Activated CD8-positive, alpha-beta memory T cell treated with anti-CD3 and anti-CD28 coated beads, Interleukin-2, amount 50 U/mL, for 48 hours (primary cell): Measurements from ENCODE around the gene ABI3.

Experiments used
- DNase-seq: peaks from one replicate; pipeline ENCODE4 v3.0.0-alpha.2; 2020

Gene ABI3

DNA sequence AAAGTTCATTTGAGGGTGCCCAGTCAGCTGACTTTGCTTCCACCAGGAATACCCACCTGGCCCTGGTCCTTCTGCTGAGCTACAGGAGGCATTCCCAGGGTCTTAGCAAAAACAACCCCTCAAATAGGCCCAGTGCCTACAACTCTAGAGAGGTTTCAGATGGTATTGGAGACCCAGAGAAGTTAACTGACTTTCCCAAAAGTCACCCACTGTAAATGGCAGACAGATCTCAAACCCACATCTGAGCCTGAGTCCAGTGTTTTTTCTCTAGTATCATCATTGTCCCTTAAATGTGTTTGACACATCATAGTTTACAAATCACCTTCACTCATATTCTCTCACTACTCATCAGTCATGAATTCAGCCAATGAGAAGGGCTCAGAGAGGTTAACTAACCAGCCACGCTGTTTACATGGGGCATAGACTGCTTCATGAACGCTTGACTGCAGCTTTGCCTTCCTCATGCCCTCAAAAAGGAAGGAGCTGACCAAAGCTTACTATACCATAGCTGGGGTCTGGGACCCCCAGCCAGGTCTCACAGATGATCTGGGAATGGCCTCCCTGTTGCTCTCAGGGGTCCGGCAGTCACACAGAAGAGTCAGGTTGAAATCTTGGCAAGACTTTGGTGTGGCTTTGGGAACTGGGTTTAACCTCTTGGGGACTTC is 16.4 kb downstream of the ABI3 start:
- no peak for DNase-seq

DNA sequence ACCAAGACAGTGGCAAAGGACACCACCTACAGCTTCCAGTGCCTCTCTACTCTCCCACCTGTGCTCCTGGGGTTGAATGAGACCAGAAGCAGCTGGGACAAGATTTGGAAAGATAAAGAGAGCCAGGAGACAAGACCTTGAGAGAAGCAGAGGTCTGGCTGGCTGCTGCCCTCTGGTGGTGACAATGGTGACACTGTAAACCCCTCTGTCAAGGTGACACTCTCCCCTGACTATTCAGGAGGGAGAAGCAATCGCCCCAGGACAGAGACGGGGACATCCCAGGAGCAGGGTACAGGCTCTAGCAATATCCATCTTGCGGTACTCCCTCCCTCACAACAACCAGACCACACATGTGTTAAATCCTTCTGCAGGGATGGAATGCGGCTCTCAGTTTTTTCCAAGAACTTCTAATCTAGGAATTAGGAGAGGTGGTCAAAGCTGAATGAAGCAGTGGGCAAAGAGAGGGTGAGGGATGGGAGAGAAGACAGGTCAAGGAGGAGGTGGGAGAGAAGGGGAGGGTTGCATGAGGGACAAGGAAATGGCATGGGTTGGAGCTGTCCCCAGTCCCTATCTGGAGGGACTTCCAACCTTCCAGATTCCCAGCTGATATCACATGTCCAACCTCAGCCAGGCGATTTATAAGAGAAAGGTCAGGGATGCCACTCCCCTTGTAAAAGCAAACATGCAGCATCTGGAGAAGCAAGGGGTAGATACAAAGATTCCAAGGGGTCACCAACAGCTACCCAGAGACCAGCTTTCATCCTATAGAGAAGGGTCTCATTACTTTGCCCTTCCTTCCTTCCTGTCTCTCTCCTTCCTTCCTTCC is 17.1 kb downstream of the ABI3 start:
- peak; percentile 88 for DNase-seq

DNA sequence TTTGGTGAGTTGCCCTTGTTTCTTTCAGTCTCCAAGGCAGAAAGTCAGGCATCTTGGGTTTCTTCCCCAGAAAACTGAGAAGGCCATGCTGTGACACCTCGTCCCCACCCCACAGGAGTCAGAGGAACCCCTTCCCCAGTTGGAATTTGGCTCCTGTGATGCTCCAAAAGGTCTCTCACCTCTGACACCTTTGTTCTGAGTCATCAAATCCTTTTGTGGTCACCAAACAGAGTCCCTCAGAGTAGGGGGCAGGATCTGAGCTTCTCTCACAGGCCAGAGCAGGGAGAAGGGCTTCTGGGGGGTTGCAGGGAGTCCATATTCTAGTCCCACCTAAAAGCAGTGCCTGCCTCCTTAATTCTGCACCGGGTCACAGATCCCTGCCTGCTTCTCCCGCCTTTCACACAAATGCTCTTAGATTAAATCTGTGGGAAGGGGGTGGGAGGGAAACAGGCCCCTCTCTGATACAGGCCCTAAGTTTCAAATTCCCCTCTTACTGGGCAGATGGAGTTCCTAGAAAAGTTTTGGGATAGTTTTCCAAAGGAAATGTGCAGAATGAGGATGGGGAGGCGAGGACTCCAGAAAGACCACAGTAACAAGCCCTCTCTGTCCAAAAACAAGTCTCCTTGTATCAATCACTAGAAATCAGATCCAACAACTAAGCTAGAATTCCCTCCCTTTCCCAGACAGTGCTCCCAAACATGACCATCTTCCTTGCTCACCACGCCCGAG is 18.7 kb downstream of the ABI3 start:
- DNase-seq = no peak

DNA sequence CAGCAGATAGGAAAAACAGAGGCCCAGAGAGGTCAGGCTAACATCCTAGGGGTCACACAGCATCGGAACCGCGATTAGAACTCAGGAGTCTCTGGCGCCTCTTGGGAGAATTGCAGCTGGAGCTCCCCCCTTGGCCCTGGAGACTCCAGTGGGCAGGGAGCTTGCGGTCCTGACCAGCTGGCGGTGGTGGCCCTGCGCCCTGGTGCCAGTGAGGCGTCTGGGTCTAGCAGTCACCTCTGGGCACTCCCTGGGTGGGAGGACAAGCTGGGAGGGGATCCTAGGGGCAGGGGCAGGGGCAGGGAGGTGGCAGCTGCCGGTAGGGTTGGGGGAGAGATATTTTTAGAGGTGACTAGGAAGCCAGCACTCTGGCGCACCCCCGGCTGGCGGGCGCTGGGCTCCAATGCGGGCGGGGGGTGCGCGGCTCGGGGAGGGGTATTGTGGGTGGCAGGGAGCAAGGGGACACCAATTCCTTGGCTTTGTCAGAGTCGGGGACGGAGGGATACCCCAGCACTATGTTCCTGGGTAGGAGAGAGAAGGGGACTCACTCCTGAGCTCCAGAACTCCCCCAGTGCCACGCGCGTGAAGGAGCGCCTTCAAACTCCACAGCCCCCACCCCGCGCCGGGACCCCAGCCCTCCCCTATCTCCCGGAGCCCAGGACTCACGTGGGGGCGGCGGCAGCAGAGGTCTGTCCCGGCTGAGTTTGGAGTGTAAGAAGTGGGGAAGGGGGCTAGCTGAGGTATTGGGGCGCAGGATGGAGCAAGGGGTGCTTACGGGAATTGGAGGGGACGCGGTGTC is 19.5 kb downstream of the ABI3 start:
- DNase-seq = peak; percentile 61

DNA sequence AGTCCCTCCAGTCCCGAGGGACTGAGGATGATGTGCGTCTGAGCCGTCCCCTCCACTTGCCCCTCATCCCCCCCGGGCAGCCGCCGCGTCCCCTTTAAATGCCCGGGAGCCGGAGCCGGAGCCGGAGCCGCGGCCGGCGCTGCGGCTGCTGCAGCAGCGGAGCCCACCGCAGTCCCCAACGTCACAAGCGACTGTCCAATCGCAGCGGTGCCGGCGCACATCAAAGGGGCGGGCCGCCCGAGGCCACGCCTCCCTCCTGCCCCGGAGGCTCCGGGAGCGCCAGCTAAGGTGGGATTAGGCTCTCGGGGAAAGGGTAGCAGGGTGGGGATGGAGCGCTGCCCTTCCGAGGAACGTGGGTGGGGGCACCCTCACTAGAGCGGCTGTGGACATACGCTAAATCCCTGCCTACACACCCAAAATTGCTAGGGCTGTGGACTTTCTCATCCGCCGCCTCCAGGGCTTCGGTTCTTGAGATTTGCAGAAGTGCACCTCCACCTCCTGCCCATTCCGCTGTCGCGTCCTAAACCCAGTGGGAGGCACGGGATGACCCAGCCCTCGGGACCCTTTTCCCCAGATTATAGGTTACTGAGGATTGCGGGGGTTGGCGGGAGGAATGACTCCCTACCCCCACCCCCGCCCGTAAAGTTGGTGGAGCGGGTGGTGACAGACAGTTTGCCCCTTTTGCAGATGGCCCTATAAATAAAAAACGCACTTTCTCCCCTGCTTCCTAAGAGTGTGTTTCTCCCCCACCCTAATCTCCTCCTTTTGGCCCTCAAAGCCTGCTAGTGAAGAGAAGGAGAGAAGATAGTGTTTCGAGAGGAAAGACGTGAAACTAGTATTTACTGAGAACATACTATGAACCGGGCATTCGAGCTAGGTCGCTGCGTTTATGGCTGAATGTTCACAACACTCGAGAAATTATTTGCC is 20.4 kb downstream of the ABI3 start, which contains the start of gene PHOSPHO1:
Gene PHOSPHO1, minus strand, starts transcription at position 152 of the 927 bp plus-strand sequence. CDS start 4,096 bp downstream, outside the sequence.
- peak; percentile 94 for DNase-seq

DNA sequence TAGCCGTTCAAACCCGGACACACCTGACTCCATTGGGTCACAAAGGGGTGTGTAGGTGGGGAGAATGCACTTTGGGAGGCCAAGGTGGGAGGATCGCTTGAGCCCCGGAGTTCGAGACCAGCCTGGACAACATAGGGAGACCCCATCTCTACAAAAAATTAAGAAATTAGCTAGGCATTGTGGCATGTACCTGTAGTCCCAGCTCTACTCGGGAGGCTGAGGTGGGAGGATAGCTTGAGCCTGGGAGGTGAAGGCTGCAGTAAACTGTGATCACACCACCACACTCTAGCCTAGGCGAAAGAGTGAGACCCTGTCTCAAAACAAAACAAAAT is 21.0 kb downstream of the ABI3 start:
- no peak for DNase-seq

DNA sequence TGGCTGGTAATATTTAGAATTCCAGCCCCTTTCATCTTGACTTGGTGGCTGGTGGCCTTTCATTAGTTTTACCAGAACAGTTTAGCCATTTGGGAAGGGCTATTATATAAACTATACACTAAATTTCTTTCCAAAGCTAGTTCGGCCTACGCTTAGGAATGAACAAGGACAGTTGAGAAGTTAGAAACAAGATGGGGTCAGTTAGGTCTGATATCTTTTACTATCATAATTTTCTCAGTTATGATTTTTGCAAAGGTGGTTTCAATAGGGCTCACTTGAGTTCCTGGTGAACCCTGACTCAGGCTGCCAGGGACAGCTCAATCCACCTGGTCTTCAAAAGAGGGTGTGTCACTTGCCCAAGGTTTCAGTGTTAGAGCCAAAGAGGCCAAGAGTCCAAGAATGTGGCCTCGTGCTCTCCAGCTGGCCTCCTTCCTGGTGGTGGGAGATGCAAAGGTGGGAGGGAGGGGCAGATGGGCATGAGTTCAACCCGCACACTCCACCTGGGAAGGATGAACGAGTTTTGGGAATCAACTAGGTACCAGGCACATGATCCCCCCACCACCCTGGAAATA is 24.1 kb downstream of the ABI3 start:
- no peak for DNase-seq

DNA sequence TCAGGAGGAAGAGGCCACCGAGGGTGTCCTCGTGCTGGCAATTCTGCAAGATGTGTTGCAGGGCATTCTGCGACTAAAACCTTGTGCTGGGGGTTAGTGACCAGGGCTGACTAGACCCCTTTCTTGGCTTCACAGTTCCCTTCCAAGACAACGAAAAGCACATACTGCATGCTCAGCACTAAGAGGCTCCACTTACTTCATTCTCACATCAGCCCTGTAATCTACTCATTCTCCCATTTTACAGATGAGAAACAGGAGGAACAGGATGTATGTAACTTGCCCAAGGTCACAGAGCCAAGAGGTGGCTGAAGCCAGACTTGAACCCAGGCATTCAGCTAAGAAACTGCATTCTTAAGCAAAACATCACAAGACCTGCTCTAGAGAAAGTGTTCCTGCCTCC is 25.4 kb downstream of the ABI3 start:
- DNase-seq = no peak

DNA sequence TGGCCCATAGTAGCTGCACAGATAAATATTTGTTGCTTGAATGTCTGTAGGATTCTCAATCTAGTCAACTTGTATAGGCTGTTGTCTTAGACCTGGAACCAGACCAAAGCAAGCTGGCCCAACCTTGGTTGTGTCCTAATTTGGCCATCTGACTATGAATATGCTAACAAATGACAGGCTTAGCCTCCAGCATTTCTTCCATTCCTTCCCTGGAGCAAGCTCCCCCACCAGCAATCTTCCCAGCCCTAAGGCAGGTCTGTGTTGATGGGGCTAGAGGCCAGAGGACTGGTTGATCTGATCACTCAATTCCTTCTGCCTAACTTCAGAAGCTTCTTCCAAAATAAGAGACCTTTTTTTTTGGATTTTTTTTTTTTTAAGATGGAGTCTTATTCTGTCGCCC is 29.5 kb downstream of the ABI3 start:
- no peak for DNase-seq

DNA sequence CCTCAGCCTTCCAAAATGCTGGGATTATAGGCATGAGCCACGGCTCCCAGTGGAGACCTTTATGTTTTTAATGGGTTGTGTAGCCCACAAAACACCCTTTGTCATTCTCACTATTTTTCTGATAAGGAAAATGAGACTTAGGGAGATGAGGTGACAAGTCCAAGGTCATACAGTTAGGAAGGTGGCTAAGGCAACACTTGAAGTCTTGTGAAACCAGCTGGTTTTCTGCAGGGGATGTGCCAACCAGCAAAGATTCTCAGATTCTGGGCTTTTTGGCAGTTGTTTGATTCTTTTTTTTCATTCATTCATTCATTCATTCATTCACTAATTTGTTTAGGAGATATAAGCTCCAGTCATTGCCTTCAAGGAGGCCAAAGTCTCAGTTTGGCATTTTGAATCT is 30.1 kb downstream of the ABI3 start:
- DNase-seq = no peak

DNA sequence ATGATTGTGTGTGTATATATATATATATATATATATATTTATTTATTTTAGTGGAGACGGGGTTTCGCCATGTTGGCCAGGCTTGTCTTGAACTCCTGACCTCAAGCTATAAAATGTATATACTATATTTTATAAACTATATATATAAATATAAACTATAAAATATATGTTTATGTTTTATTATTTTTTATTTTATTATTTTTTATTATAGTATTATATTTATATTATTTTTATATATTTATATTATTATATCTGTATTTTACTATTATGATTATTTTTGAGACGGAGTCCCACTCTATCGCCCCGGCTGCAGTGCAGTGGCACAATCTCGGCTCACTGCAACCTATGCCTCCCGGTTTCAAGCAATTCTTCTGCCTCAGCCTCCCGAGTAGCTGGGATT is 30.5 kb downstream of the ABI3 start:
- no peak for DNase-seq

DNA sequence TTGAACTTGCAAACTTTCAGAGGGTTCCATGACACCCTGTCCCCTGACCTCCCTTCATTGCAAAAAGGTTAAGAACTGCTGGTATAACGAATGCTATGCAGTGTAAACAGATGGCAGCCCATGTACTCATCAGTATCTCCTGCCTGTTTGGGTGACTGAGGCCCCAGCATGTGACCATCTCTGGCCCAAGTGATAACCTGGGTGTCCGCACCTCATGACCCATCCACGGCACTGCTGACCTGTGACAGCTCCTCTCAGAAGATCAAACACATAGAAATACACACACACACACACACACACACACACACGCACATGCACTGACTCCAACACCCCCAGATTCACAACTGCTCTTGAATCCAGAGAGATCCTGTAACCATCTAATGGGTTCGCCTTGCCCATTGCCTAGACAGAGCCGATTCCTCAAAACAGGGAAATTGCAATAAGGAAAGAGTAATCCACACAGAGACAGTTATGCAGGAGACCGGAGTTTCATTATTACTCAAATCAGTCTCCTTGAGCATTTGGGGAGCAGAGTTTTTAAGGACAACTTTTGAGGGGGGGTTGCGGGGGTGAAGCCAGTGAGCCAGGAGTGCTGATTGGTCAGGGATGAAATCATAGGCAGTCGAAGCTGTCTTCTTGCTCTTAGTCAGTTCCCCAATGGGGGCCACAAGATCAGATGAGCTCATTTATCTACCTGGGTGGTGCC is 31.3 kb downstream of the ABI3 start:
- DNase-seq = no peak

DNA sequence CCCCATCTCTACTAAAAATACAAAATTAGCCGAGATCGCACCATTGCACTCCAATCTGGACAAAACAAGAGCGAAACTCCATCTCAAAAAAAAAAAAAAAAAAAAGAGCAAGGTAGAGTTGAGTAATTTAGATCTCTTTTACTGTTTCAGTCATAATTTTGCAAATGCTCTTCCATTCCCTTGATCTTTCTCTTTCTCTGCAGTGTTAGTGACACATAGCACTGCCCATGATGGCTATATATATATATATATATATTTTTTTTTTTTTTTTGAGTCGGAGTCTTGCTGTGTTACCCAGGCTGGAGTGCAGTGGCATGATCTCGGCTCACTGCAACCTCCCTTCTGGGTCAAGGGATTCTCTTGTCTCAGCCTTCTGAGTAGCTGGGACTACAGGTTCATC is 32.3 kb downstream of the ABI3 start:
- no peak for DNase-seq

DNA sequence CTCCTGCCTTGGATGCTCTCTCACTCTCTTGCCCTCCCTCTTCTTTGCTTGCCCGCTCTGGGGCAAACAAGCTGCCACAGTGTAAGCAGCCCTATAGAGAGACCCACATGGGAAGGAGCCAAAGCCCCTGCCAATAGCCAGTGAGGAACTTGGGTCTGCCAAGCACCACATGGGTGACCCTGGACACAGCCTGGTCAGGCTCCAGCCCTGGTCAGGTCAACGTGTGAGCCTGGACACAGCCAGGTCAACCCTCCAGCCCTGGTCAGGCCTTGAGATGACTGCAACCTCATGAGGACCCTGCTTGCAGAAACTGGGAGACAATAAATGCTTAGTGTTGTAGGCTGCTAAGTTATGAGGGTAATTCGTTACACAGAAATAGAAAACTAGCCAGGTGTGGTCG is 34.3 kb downstream of the ABI3 start:
- no peak for DNase-seq

DNA sequence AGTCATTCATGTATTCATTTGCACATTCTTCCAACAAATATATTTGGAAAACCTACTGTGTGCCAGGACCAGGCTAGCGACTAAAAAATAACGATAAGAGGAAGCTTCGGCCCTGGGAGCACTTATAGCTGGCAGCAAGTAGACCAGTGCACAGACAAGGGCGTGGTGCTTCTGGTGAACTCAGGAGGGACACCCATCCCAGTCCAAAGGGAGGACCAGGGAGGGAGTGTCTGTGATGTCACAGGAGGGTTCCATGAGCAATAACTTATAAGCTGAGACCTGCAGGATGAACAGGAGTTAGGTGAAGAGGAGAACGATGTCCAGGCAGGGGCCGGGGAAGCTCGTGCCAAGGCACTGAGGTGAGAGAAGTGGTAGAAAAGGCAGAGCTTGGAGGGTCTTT is 37.4 kb downstream of the ABI3 start:
- DNase-seq = no peak

DNA sequence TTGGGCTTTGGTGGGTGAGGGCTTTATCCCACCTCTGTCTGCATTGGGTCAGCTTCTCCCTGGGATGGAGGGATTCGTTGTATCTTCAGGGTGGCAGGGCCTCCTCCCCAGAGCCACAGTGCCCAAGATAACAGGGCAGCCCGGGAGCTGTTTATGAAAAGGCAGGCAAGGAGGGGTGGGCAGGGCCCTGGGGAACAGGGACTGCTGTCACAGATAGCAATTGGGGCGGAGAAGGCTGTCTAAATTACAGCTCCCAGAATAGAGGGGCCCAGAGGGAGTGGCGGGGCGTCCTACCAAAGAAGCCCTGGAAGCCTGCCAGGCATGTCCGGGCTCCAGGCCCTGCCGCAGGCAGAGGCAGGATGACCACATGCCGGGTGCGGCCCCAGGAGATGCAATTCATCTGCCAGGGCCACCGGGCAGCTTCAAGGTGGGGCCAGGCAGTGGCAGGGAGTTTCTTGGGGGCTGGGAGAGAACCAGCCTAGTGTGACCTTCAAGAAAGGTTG is 38.8 kb downstream of the ABI3 start:
- no peak for DNase-seq

DNA sequence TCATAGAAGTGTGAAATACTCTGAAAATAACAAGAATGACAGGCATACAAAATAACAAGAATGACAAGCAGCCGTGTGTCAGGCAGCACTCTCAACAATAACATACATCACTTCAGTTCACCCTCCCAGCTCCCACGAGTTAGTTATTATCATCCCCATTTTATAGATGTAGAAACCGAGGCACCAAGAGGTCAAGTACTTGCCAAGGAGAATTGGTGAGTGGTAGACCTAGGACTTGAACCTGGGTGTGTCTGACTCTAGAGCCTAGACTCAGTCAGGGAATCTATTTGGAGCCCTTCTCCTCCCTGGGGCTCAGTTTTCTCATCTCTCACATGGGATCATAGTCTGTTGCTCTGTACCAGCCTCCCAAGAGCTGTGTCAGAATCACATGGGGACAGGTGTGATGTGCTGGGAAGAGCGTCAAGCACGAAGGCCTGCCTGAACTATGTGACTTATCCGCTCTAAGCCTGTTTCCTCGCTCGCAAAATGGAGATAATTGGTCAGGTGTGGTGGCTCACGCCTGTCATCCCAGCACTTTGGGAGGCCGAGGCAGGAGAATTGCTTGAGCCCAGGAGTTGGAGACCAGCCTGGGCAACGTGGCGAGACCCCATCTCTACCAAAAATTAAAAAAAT is 39.5 kb downstream of the ABI3 start:
- DNase-seq = no peak

DNA sequence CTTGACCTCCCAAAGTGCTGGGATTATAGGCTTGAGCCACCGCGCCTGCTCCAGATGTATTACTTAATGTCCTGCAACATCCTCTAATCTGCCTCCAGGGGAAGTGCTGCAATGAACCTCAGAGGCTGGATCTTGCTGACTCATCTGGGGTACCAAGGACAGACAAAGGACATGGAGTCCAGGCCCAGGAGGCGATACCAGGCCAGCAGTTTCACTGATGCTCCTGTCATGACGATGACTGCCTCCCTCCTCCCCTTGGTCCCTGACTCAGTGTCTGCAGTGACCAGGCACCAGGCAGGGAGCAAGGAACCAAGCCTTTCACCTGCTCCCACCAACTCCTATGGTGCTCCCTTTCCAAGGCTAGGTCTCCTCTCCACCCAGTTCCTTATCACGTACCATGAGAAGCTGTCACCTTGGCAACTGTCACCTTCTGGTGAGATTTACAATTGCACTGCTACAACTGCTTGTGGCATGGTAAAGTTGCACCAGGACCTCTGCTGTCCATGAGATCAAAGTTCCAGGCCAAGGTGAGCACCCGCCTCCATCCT is 41.7 kb downstream of the ABI3 start:
- DNase-seq = no peak

DNA sequence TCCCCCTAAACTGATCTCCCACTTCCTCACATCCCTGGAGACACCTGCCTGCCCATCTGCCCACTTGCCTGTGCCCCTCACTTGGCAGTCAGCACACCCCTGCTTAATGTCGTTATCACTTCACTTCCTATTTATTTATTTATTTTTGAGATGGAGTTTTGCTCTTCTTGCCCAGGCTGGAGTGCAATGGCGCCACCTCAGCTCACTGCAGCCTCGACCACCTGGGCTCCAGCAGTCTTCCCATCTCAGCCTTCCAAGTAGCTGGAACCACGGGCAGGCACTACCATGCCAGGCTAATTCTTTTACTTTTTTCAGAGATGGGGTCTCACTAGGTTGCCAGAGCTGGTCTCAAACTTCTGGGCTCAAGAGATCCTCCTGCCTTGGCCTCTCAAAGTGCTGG is 43.6 kb downstream of the ABI3 start:
- DNase-seq = no peak

DNA sequence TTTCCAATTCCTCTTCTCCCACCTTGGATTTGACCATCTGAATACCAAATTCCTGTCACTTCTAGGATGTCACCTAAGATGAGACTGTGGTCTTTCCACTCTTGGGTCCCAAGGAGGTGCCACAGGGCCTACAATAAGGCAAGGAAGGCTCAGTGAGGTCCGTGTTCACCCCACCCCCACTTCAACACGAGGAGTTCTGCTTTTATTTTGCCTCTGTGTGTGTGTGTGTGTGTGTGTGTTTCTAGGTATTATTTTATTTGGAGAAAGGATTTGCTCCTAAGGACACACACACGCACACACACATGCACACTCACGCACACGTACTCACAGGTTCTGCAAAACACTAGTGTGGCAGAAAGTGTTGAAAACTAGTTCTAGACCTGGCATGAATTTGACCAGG is 44.6 kb downstream of the ABI3 start:
- no peak for DNase-seq
